ENCODE data around the gene DNAJC6.

Gene DNAJC6

DNA sequence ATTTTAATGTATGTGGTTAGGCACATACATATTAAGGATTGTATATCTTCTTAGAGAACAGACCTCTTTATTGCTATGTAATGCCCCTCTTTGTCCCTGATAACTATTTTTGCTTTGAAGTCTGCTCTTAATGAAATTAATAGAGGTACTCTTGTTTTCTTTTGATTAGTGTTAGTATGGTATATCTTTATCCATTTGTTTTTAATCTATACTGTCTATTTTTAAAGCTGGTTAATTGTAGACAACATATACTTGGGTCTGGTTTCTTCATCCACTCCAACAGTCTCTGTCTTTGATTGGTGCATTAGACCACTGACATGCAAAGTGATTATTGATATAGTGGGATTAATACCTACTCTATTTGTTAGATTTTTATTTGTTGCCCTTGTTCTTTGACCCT lies 147.1 kb downstream of the DNAJC6 start:
- no peaks in the 10 kb centered on the region for H3K9me3 ChIP-seq
- no peak for TF ChIP-seq CTCF (IDR thresholded peaks at IDR 0.05)
- H3K27ac ChIP-seq = no peak overlapping the region
- H3K4me3 ChIP-seq (ENCODE audit: low read depth in 1 of 2, low read length in 1 of 2) = no peak overlapping the region
- H3K27me3 ChIP-seq = no peaks in the 10 kb centered on the region
- no peaks in the 10 kb centered on the region for H3K36me3 ChIP-seq
- H3K4me1 ChIP-seq (ENCODE audit: control insufficient read depth in 1 of 2, insufficient read depth in 1 of 2, low read depth in 1 of 2, low read length in 1 of 2) = no peaks in the 10 kb centered on the region

GRCh38 chr1:65457868-65458267 lies 148.5 kb downstream of the DNAJC6 start:
- Histone ChIP-seq H3K4me1 (ENCODE audit: control insufficient read depth in 1 of 2, insufficient read depth in 1 of 2, low read depth in 1 of 2, low read length in 1 of 2) (no peaks in the 10 kb centered on the region), H3K27ac (no peak overlapping the region), H3K36me3 (no peaks in the 10 kb centered on the region), H3K4me3 (ENCODE audit: low read depth in 1 of 2, low read length in 1 of 2) (no peak overlapping the region), H3K9me3 (no peaks in the 10 kb centered on the region), H3K27me3 (no peaks in the 10 kb centered on the region)
- TF ChIP-seq CTCF (IDR thresholded peaks at IDR 0.05) = no peak

DNA sequence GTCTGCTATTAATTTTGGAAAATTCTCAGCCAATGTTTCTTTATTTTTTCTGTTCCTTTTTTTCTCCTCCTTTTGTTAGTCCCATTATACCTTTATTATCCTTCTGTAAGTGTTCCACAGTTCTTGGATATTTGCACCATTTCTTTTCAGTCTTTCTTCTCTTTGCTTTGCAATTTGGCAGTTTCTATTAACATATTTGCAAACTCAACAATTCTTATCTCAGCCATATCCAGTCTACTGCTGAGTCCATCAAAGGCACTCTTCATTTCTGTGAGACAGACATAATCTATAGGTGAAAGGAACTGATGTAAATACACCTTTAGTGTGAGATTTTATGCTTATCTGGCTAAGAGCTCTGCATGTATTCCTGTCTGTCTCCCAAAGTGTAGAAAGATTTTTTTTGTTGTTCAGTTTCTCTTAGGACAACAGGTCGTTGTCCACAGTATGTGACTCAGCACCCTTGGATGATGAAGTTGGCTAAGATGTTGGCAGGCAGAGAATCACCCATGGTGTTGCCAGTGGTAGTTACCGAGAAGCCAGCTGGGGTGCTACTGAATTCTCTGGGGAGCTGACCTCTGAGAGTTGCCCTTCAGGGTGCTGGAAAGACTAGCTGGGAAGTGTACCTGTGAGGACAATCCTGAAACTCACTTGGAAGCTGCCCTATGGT lies 149.5 kb downstream of the DNAJC6 start:
- Histone ChIP-seq H3K36me3 (no peaks in the 10 kb centered on the region), H3K27ac (no peak overlapping the region), H3K4me1 (ENCODE audit: control insufficient read depth in 1 of 2, insufficient read depth in 1 of 2, low read depth in 1 of 2, low read length in 1 of 2) (no peaks in the 10 kb centered on the region), H3K4me3 (ENCODE audit: low read depth in 1 of 2, low read length in 1 of 2) (no peak overlapping the region), H3K27me3 (no peaks in the 10 kb centered on the region), H3K9me3 (no peaks in the 10 kb centered on the region)
- TF ChIP-seq CTCF (IDR thresholded peaks at IDR 0.05) = no peak

DNA sequence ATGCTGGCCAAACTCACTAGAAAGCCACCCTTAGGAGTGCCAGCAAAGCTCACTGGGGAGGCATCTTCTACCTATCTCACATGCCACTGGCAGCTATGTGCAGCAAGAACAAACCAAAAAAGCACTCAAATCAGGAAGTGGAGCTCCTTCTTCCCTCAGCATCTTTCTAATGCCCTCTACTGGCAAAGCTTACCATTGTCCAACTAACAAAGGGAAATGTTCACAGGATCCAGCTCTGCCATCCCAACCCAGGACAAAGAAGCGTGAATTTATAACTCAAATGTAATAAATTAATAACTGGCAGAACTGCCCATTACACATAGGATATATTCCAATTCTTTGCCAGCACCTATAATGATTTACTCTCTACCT lies 150.0 kb downstream of the DNAJC6 start:
- Histone ChIP-seq H3K4me3 (ENCODE audit: low read depth in 1 of 2, low read length in 1 of 2) (no peak overlapping the region), H3K27me3 (no peaks in the 10 kb centered on the region), H3K36me3 (no peaks in the 10 kb centered on the region), H3K9me3 (no peaks in the 10 kb centered on the region), H3K27ac (no peak overlapping the region), H3K4me1 (ENCODE audit: control insufficient read depth in 1 of 2, insufficient read depth in 1 of 2, low read depth in 1 of 2, low read length in 1 of 2) (no peaks in the 10 kb centered on the region)
- no peak for TF ChIP-seq CTCF (IDR thresholded peaks at IDR 0.05)
